ENCODE data around the gene SLAMF7. TPM values are rescaled to one million over a fixed set of nuclear protein-coding genes. Genes with fewer than 3 reads are reported as not detected.

Gene SLAMF7
- total and polyA plus RNA-seq, 8 donors = 0.12 to 6.5 (median 0.46) TPM

- WGBS, 2 donors = 46 to 48% methylated on average over 1 of the region's 1 CpG
- intact Hi-C loops (cut with DNase I) = no loop called here
- H3K4me1 ChIP-seq = no peaks in the 10 kb centered on the region
These were observed 6.5 kb downstream of the SLAMF7 start for GRCh38 chr1:160745551-160745950.

DNA sequence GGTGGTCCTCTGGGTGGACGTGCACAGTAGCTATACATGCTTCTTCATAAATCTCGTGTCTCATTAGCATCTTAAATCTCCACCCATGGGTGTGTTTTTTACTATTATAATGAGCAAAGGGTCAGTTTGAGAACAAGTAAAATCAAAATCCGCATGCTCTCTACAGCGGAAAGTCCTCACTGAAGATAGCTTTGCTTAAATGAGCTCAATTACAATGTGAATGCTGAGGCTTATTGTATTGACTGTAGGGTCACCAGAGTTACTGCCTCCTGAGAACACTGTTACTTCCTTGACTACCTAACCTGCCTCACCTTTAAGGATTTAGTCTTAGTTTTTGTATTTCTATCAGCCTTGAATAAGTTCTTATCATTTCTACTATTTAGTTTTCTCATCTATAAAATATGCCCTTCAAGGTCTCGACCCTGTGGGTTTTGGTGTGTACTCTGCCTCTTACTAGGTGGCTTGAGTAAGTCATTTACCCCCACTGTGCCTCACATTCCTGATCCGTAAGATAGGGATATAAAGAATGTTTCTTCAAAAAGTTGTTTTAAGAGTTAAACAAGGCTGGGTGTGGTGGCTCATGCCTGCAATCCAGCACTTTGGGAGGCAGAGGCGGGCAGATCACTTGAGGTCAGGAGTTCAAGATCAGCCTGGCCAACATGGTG lies 7.9 kb downstream of the SLAMF7 start:
- no peaks in the 10 kb centered on the region for H3K9me3 ChIP-seq
- no peaks in the 10 kb centered on the region for H3K27me3 ChIP-seq
- no peak for TF ChIP-seq CTCF (IDR thresholded peaks at IDR 0.05)
- DNase-seq = no peak
- ATAC-seq = no peak
- intact Hi-C loops (cut with DNase I) = no loop called here
- WGBS, 2 donors = 61 to 69% methylated on average over 7 of the region's 7 CpGs
- no peak overlapping the region for H3K27ac ChIP-seq
- no peaks in the 10 kb centered on the region for H3K36me3 ChIP-seq
- no peaks in the 10 kb centered on the region for H3K4me1 ChIP-seq
- FAIRE-seq = no peak
- H3K4me3 ChIP-seq = no peak overlapping the region

More at GRCh38 chr1:160745551-160745950, 6.5 kb downstream of the SLAMF7 start:
- Histone ChIP-seq H3K4me3 (no peak overlapping the region), H3K36me3 (no peaks in the 10 kb centered on the region), H3K27me3 (no peaks in the 10 kb centered on the region), H3K9me3 (no peaks in the 10 kb centered on the region), H3K27ac (no peak overlapping the region)
- DNase-seq = no peak
- TF ChIP-seq CTCF (IDR thresholded peaks at IDR 0.05) = no peak
- FAIRE-seq = no peak
- no peak for ATAC-seq

DNA sequence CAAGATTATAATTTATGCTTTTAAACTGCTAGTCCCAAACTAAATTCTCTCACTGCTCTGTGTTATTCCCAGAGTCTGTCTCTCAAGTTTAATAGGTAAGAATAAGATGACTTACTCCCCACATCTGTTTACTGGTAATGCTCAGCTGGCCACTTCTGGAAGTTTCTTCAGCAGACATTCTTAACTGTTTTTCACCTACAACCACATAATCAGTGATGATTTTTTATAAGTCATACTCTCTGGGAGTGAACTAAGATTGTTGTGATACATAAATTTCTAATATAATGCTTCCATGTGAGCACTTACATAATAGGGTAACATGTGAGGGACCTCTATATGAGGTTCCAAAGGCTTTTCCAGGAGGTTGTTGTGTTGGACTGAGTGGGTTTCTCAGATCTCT lies 8.7 kb downstream of the SLAMF7 start:
- H3K27me3 ChIP-seq = no peaks in the 10 kb centered on the region
- H3K9me3 ChIP-seq = no peaks in the 10 kb centered on the region
- H3K36me3 ChIP-seq = no peaks in the 10 kb centered on the region
- no peak overlapping the region for H3K27ac ChIP-seq
- intact Hi-C loops (cut with DNase I) = no loop called here
- no peak for FAIRE-seq
- ATAC-seq = no peak
- TF ChIP-seq CTCF (IDR thresholded peaks at IDR 0.05) = no peak
- DNase-seq = no peak
- H3K4me3 ChIP-seq = no peak overlapping the region
- no peaks in the 10 kb centered on the region for H3K4me1 ChIP-seq

DNA sequence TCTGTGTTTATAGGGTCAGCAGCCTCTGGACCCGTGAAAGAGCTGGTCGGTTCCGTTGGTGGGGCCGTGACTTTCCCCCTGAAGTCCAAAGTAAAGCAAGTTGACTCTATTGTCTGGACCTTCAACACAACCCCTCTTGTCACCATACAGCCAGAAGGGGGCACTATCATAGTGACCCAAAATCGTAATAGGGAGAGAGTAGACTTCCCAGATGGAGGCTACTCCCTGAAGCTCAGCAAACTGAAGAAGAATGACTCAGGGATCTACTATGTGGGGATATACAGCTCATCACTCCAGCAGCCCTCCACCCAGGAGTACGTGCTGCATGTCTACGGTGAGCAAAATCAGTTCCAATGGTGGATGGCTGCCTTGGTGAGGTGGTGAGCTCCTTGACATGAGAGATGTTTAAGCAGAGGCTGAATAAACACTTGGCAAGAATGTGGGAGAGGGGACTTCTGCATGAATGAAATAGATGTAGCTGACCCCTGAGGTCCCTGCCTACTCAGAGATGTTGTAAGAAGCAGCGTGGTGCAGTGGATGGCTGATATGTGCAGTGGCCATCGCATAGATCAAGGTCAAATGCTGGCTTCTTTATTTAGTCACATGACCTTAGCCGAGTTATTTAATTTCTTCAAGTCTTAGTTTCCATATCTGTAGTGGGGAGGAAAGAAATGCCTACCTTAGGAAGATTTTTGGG lies 9.3 kb downstream of the SLAMF7 start:
- 61 to 73% methylated on average over 10 of the region's 10 CpGs for WGBS, 2 donors
- Histone ChIP-seq H3K27ac (no peak overlapping the region), H3K9me3 (no peaks in the 10 kb centered on the region), H3K4me3 (no peak overlapping the region), H3K36me3 (no peaks in the 10 kb centered on the region), H3K27me3 (no peaks in the 10 kb centered on the region), H3K4me1 (no peaks in the 10 kb centered on the region)
- DNase-seq = no peak
- no peak for TF ChIP-seq CTCF (IDR thresholded peaks at IDR 0.05)
- FAIRE-seq = no peak
- no peak for ATAC-seq
- intact Hi-C loops (cut with DNase I) = no loop called here

GRCh38 chr1:160748878-160749269 lies 9.8 kb downstream of the SLAMF7 start:
- ATAC-seq (no peak), FAIRE-seq (no peak), DNase-seq (no peak)
- no peak for TF ChIP-seq CTCF (IDR thresholded peaks at IDR 0.05)
- WGBS, 2 donors = 94 to 95% methylated on average over 1 of the region's 1 CpG
- Histone ChIP-seq H3K27me3 (no peaks in the 10 kb centered on the region), H3K27ac (no peak overlapping the region), H3K4me1 (no peaks in the 10 kb centered on the region), H3K4me3 (no peak overlapping the region), H3K36me3 (no peaks in the 10 kb centered on the region), H3K9me3 (no peaks in the 10 kb centered on the region)
- intact Hi-C loops (cut with DNase I) = no loop called here

All from pancreas (tissue), 10 donors.